GM18909 (cell line): Measurements from ENCODE around the gene PLCB1.
"Not testable (repeated sequence)": the region's sequence is repeated elsewhere in the genome, so short reads cannot be mapped to it uniquely, and the experiment has no call there.

Source experiments
- ATAC-seq: cut with Tn5 transposase; IDR thresholded peaks from one replicate; pipeline ENCODE4 v1.9.1; 2021; ENCODE audit warnings: mild to moderate bottlenecking; ENCODE audit not compliant: unreplicated experiment, poor library complexity

The PLCB1 gene

GRCh38 chr20:8360035-8360434, 228.0 kb downstream of the PLCB1 start:
- ATAC-seq: no peak

GRCh38 chr20:8361006-8361652, 229.1 kb downstream of the PLCB1 start:
- ATAC-seq: no peak

- no peak for ATAC-seq
Measured at GRCh38 chr20:8361779-8362178, 229.7 kb downstream of the PLCB1 start.

- no peak for ATAC-seq
Measured at GRCh38 chr20:8362457-8362856, 230.4 kb downstream of the PLCB1 start.

- ATAC-seq: no peak
Measured at GRCh38 chr20:8363970-8364733, 232.1 kb downstream of the PLCB1 start.

- no peak for ATAC-seq
Measured at GRCh38 chr20:8364734-8365078, 232.6 kb downstream of the PLCB1 start.

- ATAC-seq: no peak
Measured at GRCh38 chr20:8365634-8366033, 233.6 kb downstream of the PLCB1 start.

- no peak for ATAC-seq
Measured at GRCh38 chr20:8366303-8366923, 234.3 kb downstream of the PLCB1 start.

GRCh38 chr20:8367689-8368088, 235.6 kb downstream of the PLCB1 start:
- ATAC-seq: no peak

GRCh38 chr20:8368670-8369069, 236.6 kb downstream of the PLCB1 start:
- no peak for ATAC-seq

- ATAC-seq: no peak
Measured at GRCh38 chr20:8369311-8369710, 237.2 kb downstream of the PLCB1 start.

GRCh38 chr20:8370774-8371173, 238.7 kb downstream of the PLCB1 start:
- ATAC-seq: no peak

GRCh38 chr20:8372824-8373380, 240.8 kb downstream of the PLCB1 start:
- no peak for ATAC-seq

- ATAC-seq: no peak
Measured at GRCh38 chr20:8373579-8373978, 241.5 kb downstream of the PLCB1 start.

- no peak for ATAC-seq
Measured at GRCh38 chr20:8375898-8376297, 243.8 kb downstream of the PLCB1 start.

GRCh38 chr20:8376940-8377339, 244.9 kb downstream of the PLCB1 start:
- no peak for ATAC-seq

- not testable (repeated sequence) for ATAC-seq
Measured at GRCh38 chr20:8379125-8379524, 247.1 kb downstream of the PLCB1 start.

GRCh38 chr20:8385247-8385646, 253.2 kb downstream of the PLCB1 start:
- no peak for ATAC-seq

- no peak for ATAC-seq
Measured at GRCh38 chr20:8386991-8387390, 254.9 kb downstream of the PLCB1 start.

- no peak for ATAC-seq
Measured at GRCh38 chr20:8388141-8388540, 256.1 kb downstream of the PLCB1 start.

GRCh38 chr20:8388707-8389106, 256.6 kb downstream of the PLCB1 start:
- no peak for ATAC-seq
